Hematopoietic multipotent progenitor cell treated with erythropoietin and hydrocortisone succinate and interleukin-3 and kit ligand, for 4 days (in vitro differentiated cells): Measurements from ENCODE around the gene OGFOD3.
"Not testable (repeated sequence)": the region's sequence is repeated elsewhere in the genome, so short reads cannot be mapped to it uniquely, and the experiment has no call there.

Source experiments
- DNase-seq: peaks from one replicate; pipeline ENCODE4 v3.0.0-alpha.2; 2015

OGFOD3 gene

GRCh38 chr17:82386881-82387704 is 31.3 kb downstream of the OGFOD3 start:
- DNase-seq: no peak

GRCh38 chr17:82386255-82386831 is 32.0 kb downstream of the OGFOD3 start:
- no peak for DNase-seq

- DNase-seq: no peak
Observed at GRCh38 chr17:82385559-82386254, 32.7 kb downstream of the OGFOD3 start.

- DNase-seq: no peak
Observed at GRCh38 chr17:82384730-82385481, 33.5 kb downstream of the OGFOD3 start.

GRCh38 chr17:82384051-82384729 is 34.2 kb downstream of the OGFOD3 start:
- no peak for DNase-seq

GRCh38 chr17:82383411-82383810 is 35.0 kb downstream of the OGFOD3 start:
- no peak for DNase-seq

- no peak for DNase-seq
Observed at GRCh38 chr17:82382933-82383255, 35.5 kb downstream of the OGFOD3 start.

GRCh38 chr17:82382220-82382932 is 36.0 kb downstream of the OGFOD3 start:
- DNase-seq: not testable (repeated sequence)

- DNase-seq: not testable (repeated sequence)
Observed at GRCh38 chr17:82381703-82382009, 36.7 kb downstream of the OGFOD3 start.

- no peak for DNase-seq
Observed at GRCh38 chr17:82380860-82381702, 37.3 kb downstream of the OGFOD3 start.

GRCh38 chr17:82378741-82379021 is 39.7 kb downstream of the OGFOD3 start:
- no peak for DNase-seq

GRCh38 chr17:82377924-82378740 is 40.3 kb downstream of the OGFOD3 start:
- DNase-seq: no peak

GRCh38 chr17:82377294-82377693 is 41.1 kb downstream of the OGFOD3 start:
- not testable (repeated sequence) for DNase-seq

GRCh38 chr17:82376042-82376730 is 42.2 kb downstream of the OGFOD3 start:
- DNase-seq: no peak

- DNase-seq: no peak
Observed at GRCh38 chr17:82375359-82376041, 42.9 kb downstream of the OGFOD3 start.

- no peak for DNase-seq
Observed at GRCh38 chr17:82374626-82375331, 43.6 kb downstream of the OGFOD3 start.

- no peak for DNase-seq
Observed at GRCh38 chr17:82373731-82374625, 44.4 kb downstream of the OGFOD3 start.

GRCh38 chr17:82373072-82373452 is 45.3 kb downstream of the OGFOD3 start:
- DNase-seq: not testable (repeated sequence)
